IMR-90 (cell line): ENCODE results near the gene LTBP4. TPM values are rescaled to one million over a fixed set of nuclear protein-coding genes. Genes with fewer than 3 reads are reported as not detected.

Experiments
- ATAC-seq: fragments of 200-7000 bp; cut with Tn5 transposase; 2 replicates; pipeline ENCODE4 v1.9.1; 2020; ENCODE audit warnings: low read depth, mild to moderate bottlenecking, moderate library complexity
- BruUV-seq: library from RNA; stranded (reverse); fragments of 400-500 nt; replicated peaks from 2 replicates; lab custom pipeline; 2021; lab: Mats Ljungman, UMichigan
- CTCF ChIA-PET: fragments of 300-600 bp; formaldehyde crosslinking; extraction: SDS; loops from one replicate; lab custom pipeline; 2021; ENCODE audit warnings: antibody characterized with exemption; lab: Yijun Ruan, JAX
- POLR2A ChIA-PET: fragments of 300-600 bp; sonication (Branson Sonifier 250); formaldehyde crosslinking; loops from one replicate; lab custom pipeline; 2022; ENCODE audit warnings: antibody characterized with exemption; ENCODE audit not compliant: unreplicated experiment; lab: Charles Lee
- DNase-seq: peaks from one replicate; pipeline ENCODE4 v3.0.0; 2013
- H2AFZ ChIP-seq: replicated peaks from 2 replicates; pipeline ENCODE3; 2013; ENCODE audit warnings: low read length, mild to moderate bottlenecking; ENCODE audit not compliant: poor library complexity
- H2AK5ac ChIP-seq: 2 replicates; pipeline ENCODE4 v1.6.1; 2013; ENCODE audit warnings: low read depth, low read length, inconsistent platforms
- H2AK9ac ChIP-seq: replicated peaks from 2 replicates; pipeline ENCODE3; 2013; ENCODE audit warnings: mild to moderate bottlenecking, low read depth, low read length, moderate library complexity; ENCODE audit not compliant: poor library complexity
- H2BK120ac ChIP-seq: 2 replicates; pipeline ENCODE4 v1.6.1; 2013; ENCODE audit warnings: low read depth, low read length, inconsistent platforms
- H2BK15ac ChIP-seq: 3 replicates; pipeline ENCODE4 v1.6.1; 2013; ENCODE audit warnings: low read depth, low read length, inconsistent platforms
- H2BK20ac ChIP-seq: 2 replicates; pipeline ENCODE4 v1.6.1; 2013; ENCODE audit warnings: low read depth, mild to moderate bottlenecking, inconsistent platforms, low read length, moderate library complexity
- H2BK5ac ChIP-seq: 2 replicates; pipeline ENCODE4 v1.6.1; 2013; ENCODE audit warnings: mild to moderate bottlenecking, low read depth, low read length, inconsistent platforms; ENCODE audit not compliant: poor library complexity, severe bottlenecking
- H3K14ac ChIP-seq: replicated peaks from 2 replicates; pipeline ENCODE4 v1.6.1; 2013; ENCODE audit warnings: low read depth, low read length, inconsistent platforms
- H3K18ac ChIP-seq: 2 replicates; pipeline ENCODE4 v1.6.1; 2013; ENCODE audit warnings: low read depth, low read length, control low read depth
- H3K23ac ChIP-seq: 2 replicates; pipeline ENCODE4 v1.6.1; 2013; ENCODE audit warnings: low read depth, low read length, inconsistent platforms
- H3K27ac ChIP-seq: 2 replicates; pipeline ENCODE4 v1.5.1; 2013; ENCODE audit warnings: mild to moderate bottlenecking, control low read depth, low read length; ENCODE audit not compliant: insufficient read depth
- H3K27me3 ChIP-seq: 2 replicates; pipeline ENCODE4 v1.6.1; 2013; ENCODE audit warnings: low read length; ENCODE audit not compliant: control insufficient read depth, insufficient read depth
- H3K36me3 ChIP-seq: 2 replicates; pipeline ENCODE4 v1.6.1; 2013; ENCODE audit warnings: low read length, mixed read lengths; ENCODE audit not compliant: control insufficient read depth, insufficient read depth
- H3K4ac ChIP-seq: 2 replicates; pipeline ENCODE4 v1.6.1; 2013; ENCODE audit warnings: low read depth, low read length, inconsistent platforms
- H3K4me1 ChIP-seq: 2 replicates; pipeline ENCODE4 v1.6.1; 2013; ENCODE audit warnings: low read length, mixed read lengths; ENCODE audit not compliant: control insufficient read depth, insufficient read depth
- H3K4me2 ChIP-seq: 2 replicates; pipeline ENCODE4 v1.6.1; 2013; ENCODE audit warnings: low read depth, mild to moderate bottlenecking, control low read depth, low read length, moderate library complexity
- H3K4me3 ChIP-seq: 2 replicates; pipeline ENCODE4 v1.5.1; 2013; ENCODE audit warnings: low read depth, mild to moderate bottlenecking, control low read depth, low read length, moderate library complexity; ENCODE audit not compliant: insufficient read depth
- H3K56ac ChIP-seq: 2 replicates; pipeline ENCODE4 v1.6.1; 2013; ENCODE audit warnings: low read length, inconsistent platforms; ENCODE audit not compliant: insufficient read depth; ENCODE audit errors: extremely low read depth
- H3K79me1 ChIP-seq, 2 experiments: 2 replicates each; pipeline ENCODE4 v1.6.1; 2013; ENCODE audit warnings: low read length in 2 of 2, inconsistent platforms in 1 of 2, low read depth in 1 of 2
- H3K9ac ChIP-seq: 2 replicates; pipeline ENCODE4 v1.6.1; 2013; ENCODE audit warnings: low read depth, low read length, control low read depth
- H3K9me1 ChIP-seq: 2 replicates; pipeline ENCODE4 v1.6.1; 2013; ENCODE audit warnings: low read length, inconsistent platforms; ENCODE audit not compliant: insufficient read depth
- H3K9me3 ChIP-seq: 2 replicates; pipeline ENCODE4 v1.6.1; 2013; ENCODE audit warnings: low read length; ENCODE audit not compliant: control insufficient read depth, insufficient read depth
- H4K20me1 ChIP-seq: 2 replicates; pipeline ENCODE4 v1.6.1; 2013; ENCODE audit warnings: low read length, inconsistent platforms; ENCODE audit not compliant: insufficient read depth
- H4K5ac ChIP-seq: 2 replicates; pipeline ENCODE4 v1.6.1; 2013; ENCODE audit warnings: mild to moderate bottlenecking, low read depth, low read length, control low read depth
- H4K8ac ChIP-seq, 2 experiments: 2 replicates each; pipeline ENCODE4 v1.6.1; 2013; ENCODE audit warnings: low read depth in 2 of 2, low read length in 2 of 2, control low read depth in 1 of 2, inconsistent platforms in 1 of 2
- H4K91ac ChIP-seq: 2 replicates; pipeline ENCODE4 v1.6.1; 2013; ENCODE audit warnings: low read depth, low read length, inconsistent platforms; ENCODE audit not compliant: insufficient read depth
- BHLHE40 ChIP-seq: fragments of 150-350 bp; IDR thresholded peaks from 2 replicates; pipeline ENCODE4 v1.6.1; 2016; ENCODE audit warnings: mild to moderate bottlenecking, low read depth, low read length
- RCOR1 ChIP-seq: IDR thresholded peaks from 2 replicates; pipeline ENCODE4 v1.6.1; 2012; ENCODE audit warnings: mild to moderate bottlenecking, low read length, improper control_type of control experiment; ENCODE audit not compliant: insufficient replicate concordance
- USF2 ChIP-seq: fragments of 150-350 bp; IDR thresholded peaks from 2 replicates; pipeline ENCODE4 v1.6.1; 2017; ENCODE audit warnings: mild to moderate bottlenecking, antibody characterized with exemption, low read length, low read depth
- WGBS, 2 experiments: methylation state at CpG; one replicate each; pipeline versions ENCODE4 v1.1.5 to v1.1.7; 2013; ENCODE audit warnings: missing lambda C conversion rate in 2 of 2; ENCODE audit not compliant: insufficient read length in 1 of 2; ENCODE audit errors: extremely low coverage in 2 of 2; 5-methylcytosine and 5-hydroxymethylcytosine counted together
- dilution Hi-C: fragments of 300-500 bp; cut with HindIII; formaldehyde crosslinking; loops from one replicate; pipeline ENCODE4 v1.14.3; 2018; ENCODE audit warnings: low sequenced_read_pairs; ENCODE audit not compliant: unreplicated experiment
- in situ Hi-C: fragments of 300-500 bp; cut with MboI; formaldehyde crosslinking; loops from 3 replicates; pipeline ENCODE4 v1.14.3; 2019; ENCODE audit warnings: low sequenced_read_pairs, inconsistent platforms, mixed read lengths
- intact Hi-C: fragments of 100-400 bp; cut with micrococcal nuclease; formaldehyde crosslinking; loops from 2 replicates; pipeline ENCODE4 v1.10.0; 2022
- polyA plus RNA-seq, 3 experiments: library from polyadenylated mRNA; depleted of rRNA; stranded (reverse); fragments of >200 nt; gene quantifications; 2 replicates each; pipeline ENCODE4 v1.2.3, GENCODE V29; 2012; ENCODE audit warnings: low replicate concordance in 1 of 3
- total RNA-seq: library from RNA; depleted of rRNA; stranded (reverse); fragments of >200 nt; gene quantifications from 2 replicates; pipeline ENCODE4 v1.2.3, GENCODE V29; 2012

LTBP4 gene
- total and polyA plus RNA-seq, 2 of the 4 experiments (the other 2 are of a cell fraction) = 14.7 to 70.3 TPM

- TF ChIP-seq RCOR1 (no peak), USF2 (no peak), BHLHE40 (0 out of 2 replicates have a peak, but pooled peaks have one; percentile 23)
Measured at GRCh38 chr19:40625406-40626120, 24.4 kb downstream of the LTBP4 start.

More at GRCh38 chr19:40625406-40626120, 24.4 kb downstream of the LTBP4 start:
- no TSS peak for BruUV-seq
- Histone ChIP-seq H2AK9ac (peak overlapping the region; percentile 78), H3K4me1 (peaks cover 8% of the 10 kb centered on the region; the same call in 1 of the 2 replicates), H3K4me3 (no peak overlapping the region), H2BK15ac (no peak overlapping the region), H4K8ac (no peak overlapping the region), H2AFZ (peak overlapping the region; percentile 51), H3K9me3 (no peaks in the 10 kb centered on the region), H4K5ac (no peak overlapping the region), H3K14ac (peak overlapping the region; percentile 21; the same call in 1 of the 2 replicates), H3K27ac (no peak overlapping the region), H3K9me1 (peaks cover 13% of the 10 kb centered on the region), H2AK5ac (no peak overlapping the region; the same call in 1 of the 2 replicates), H3K36me3 (peaks cover 74% of the 10 kb centered on the region), H2BK20ac (0 out of 2 replicates have a peak overlapping the region, but pooled peaks have one; percentile 23), H3K18ac (no peak overlapping the region), H3K56ac (no peak overlapping the region), H3K9ac (no peak overlapping the region), H3K4ac (peak overlapping the region; percentile 12; the same call in 1 of the 2 replicates), H4K91ac (0 out of 2 replicates have a peak overlapping the region, but pooled peaks have one; percentile 7), H3K79me1 (peaks cover 0 to 5% of the 10 kb centered on the region in 2 experiments; a peak in 1 of 4 replicates), H3K4me2 (no peak overlapping the region), H3K27me3 (no peaks in the 10 kb centered on the region), H4K20me1 (peaks cover 7% of the 10 kb centered on the region; the same call in 1 of the 2 replicates), H2BK120ac (no peak overlapping the region), H3K23ac (0 out of 2 replicates have a peak overlapping the region, but pooled peaks have one; percentile 9), H2BK5ac (peak overlapping the region; percentile 10)
- ATAC-seq = no peak
- POLR2A ChIA-PET = no interaction called here
- no CpG with 5 or more reads among the region's 7 CpGs for WGBS, 2 experiments
- no peak for DNase-seq
- CTCF ChIA-PET = interaction anchor here (3.7 kb wide), 1 partner anchor 9 kb away, joined by 20 read pairs; no protein-coding TSS in a partner anchor
- dilution Hi-C loops (no loop called here), intact Hi-C loops (no loop called here), in situ Hi-C loops (no loop called here)
